Activated CD8-positive, alpha-beta memory T cell treated with anti-CD3 and anti-CD28 coated beads, Interleukin-2, amount 50 U/mL, for 24 hours (primary cell): ENCODE results near the gene SLC25A43.

Experiments used
- DNase-seq: peaks from one replicate; pipeline ENCODE4 v3.0.0-alpha.2; 2020; ENCODE audit errors: extremely low read depth

The SLC25A43 gene

GRCh38 chrX:119497185-119497584, 98.0 kb downstream of the SLC25A43 start:
- no peak for DNase-seq

GRCh38 chrX:119500061-119500800, 101.1 kb downstream of the SLC25A43 start:
- no peak for DNase-seq

GRCh38 chrX:119501511-119502148, 102.5 kb downstream of the SLC25A43 start:
- no peak for DNase-seq

- DNase-seq: no peak
Measured at GRCh38 chrX:119502727-119503483, 103.8 kb downstream of the SLC25A43 start.

GRCh38 chrX:119503484-119503861, 104.3 kb downstream of the SLC25A43 start:
- no peak for DNase-seq
